Measurements from ENCODE around the gene PIN4. TPM values are rescaled to one million over a fixed set of nuclear protein-coding genes. Genes with fewer than 3 reads are reported as not detected.

The PIN4 gene
- total RNA-seq, 1 experiment from 2014 or later, result 9.5 TPM

- no peaks in the 10 kb centered on the region for H3K9me3 ChIP-seq (ENCODE audit: control insufficient read depth in 1 of 2, insufficient read depth in 1 of 2, low read depth in 1 of 2, low read length in 2 of 2)
- H3K4me1 ChIP-seq (ENCODE audit: control insufficient read depth in 1 of 2, insufficient read depth in 2 of 2, low read length in 2 of 2), result peaks cover 0 to 9% of the 10 kb centered on the region in 2 experiments; a peak in 3 of 4 replicates
- H3K4me3 ChIP-seq (replicated peaks in 1 of 2; ENCODE audit: low read depth in 1 of 2, low read length in 2 of 2), result no peak overlapping the region
- peak; percentile 13 for DNase-seq (ENCODE audit: low read depth, low spot score)
- ChIA-PET CTCF (interaction anchor here (0.9 to 1.3 kb wide), 2 partner anchors 295 to 300 kb away, joined by 3 to 6 read pairs; no protein-coding TSS in a partner anchor), POLR2A (no interaction called here), RAD21 (ENCODE audit: low non-redundant PET in 1 of 2, low total read pairs in 2 of 2, uncharacterized antibody in 2 of 2, unreplicated experiment in 2 of 2) (interaction anchor here in 1 of 2 experiments (0.7 kb wide), 1 partner anchor 61 kb away, joined by 3 read pairs; no protein-coding TSS in a partner anchor)
- BruUV-seq (replicated peaks), result no TSS peak
- no peaks in the 10 kb centered on the region for H3K79me2 ChIP-seq (ENCODE audit: insufficient read depth, low read length)
- no peaks in the 10 kb centered on the region for H4K20me1 ChIP-seq (ENCODE audit: insufficient read depth)
- H3K9ac ChIP-seq (ENCODE audit: low read length), result no peak overlapping the region
- TF ChIP-seq CTCF (IDR thresholded peaks at IDR 0.05 in 2 of 3, conservative IDR thresholded peaks at IDR 0.05 in 1 of 3; ENCODE audit: borderline replicate concordance in 1 of 3, insufficient read depth in 1 of 3, low read depth in 2 of 3, low read length in 2 of 3) (peak; percentile 56 to 65 (median 61); a peak in 5 of 6 replicates), RAD21 (IDR thresholded peaks at IDR 0.05; ENCODE audit: low read depth) (peak; percentile 79), MAX (IDR thresholded peaks at IDR 0.05) (no peak), ATF3 (IDR thresholded peaks at IDR 0.05) (no peak)
- H3K27me3 ChIP-seq (ENCODE audit: insufficient read depth, low read length), result no peaks in the 10 kb centered on the region
- H2AFZ ChIP-seq (ENCODE audit: low read depth, low read length, poor library complexity, severe bottlenecking), result no peak overlapping the region
- H3K9me2 ChIP-seq (ENCODE audit: insufficient read depth), result no peaks in the 10 kb centered on the region
- no peak overlapping the region for H3K4me2 ChIP-seq (ENCODE audit: low read length)
- no peak overlapping the region for H3K27ac ChIP-seq (ENCODE audit: low read depth, low read length)
- ATAC-seq, result peak; percentile 90
- intact Hi-C loops (cut with micrococcal nuclease), result loop anchor here (1.0 kb wide), 1 partner anchor 295 kb away; no protein-coding TSS in a partner anchor
- no peaks in the 10 kb centered on the region for H3K36me3 ChIP-seq (ENCODE audit: control insufficient read depth in 1 of 2, insufficient read depth in 2 of 2, low read length in 2 of 2)
Measured at GRCh38 chrX:72245461-72246089, 64.0 kb downstream of the PIN4 start.
